Mesenchymal stem cell (in vitro differentiated cells and primary cell): ENCODE results near the gene GARIN5A.

Experiments
- DNase-seq: peaks from one replicate; pipeline ENCODE4 v3.0.0-alpha.2; 2013
- H2AFZ ChIP-seq: one replicate; pipeline ENCODE4 v1.6.1; 2013; ENCODE audit warnings: low read depth, mild to moderate bottlenecking, control low read depth, inconsistent platforms, low read length, moderate library complexity
- H2AK5ac ChIP-seq: 2 replicates; pipeline ENCODE4 v1.6.1; 2013; ENCODE audit warnings: low read length, moderate library complexity, mild to moderate bottlenecking, inconsistent platforms; ENCODE audit not compliant: severe bottlenecking
- H2BK120ac ChIP-seq: one replicate; pipeline ENCODE4 v1.6.1; 2013; ENCODE audit warnings: low read depth, mild to moderate bottlenecking, inconsistent platforms, low read length, moderate library complexity
- H2BK12ac ChIP-seq, 2 experiments: one replicate each; pipeline ENCODE4 v1.6.1; 2013; ENCODE audit warnings: inconsistent platforms in 2 of 2, low read length in 2 of 2, mild to moderate bottlenecking in 2 of 2, moderate library complexity in 2 of 2, control low read depth in 1 of 2
- H2BK15ac ChIP-seq: one replicate; pipeline ENCODE4 v1.6.1; 2013; ENCODE audit warnings: mild to moderate bottlenecking, low read depth, inconsistent platforms; ENCODE audit not compliant: poor library complexity, severe bottlenecking
- H2BK5ac ChIP-seq: 2 replicates; pipeline ENCODE4 v1.6.1; 2013; ENCODE audit warnings: low read depth, mild to moderate bottlenecking, low read length, control low read depth, inconsistent platforms; ENCODE audit not compliant: poor library complexity, severe bottlenecking
- H3K14ac ChIP-seq, 2 experiments: one replicate each; pipeline ENCODE4 v1.6.1; 2013; ENCODE audit warnings: inconsistent platforms in 2 of 2, low read length in 2 of 2, control low read depth in 1 of 2, mild to moderate bottlenecking in 1 of 2, moderate library complexity in 1 of 2
- H3K18ac ChIP-seq, 2 experiments: one replicate each; pipeline ENCODE4 v1.6.1; 2013; ENCODE audit warnings: inconsistent platforms in 2 of 2, low read length in 2 of 2, control low read depth in 1 of 2, low read depth in 1 of 2, mild to moderate bottlenecking in 1 of 2
- H3K23ac ChIP-seq, 2 experiments: one replicate each; pipeline ENCODE4 v1.6.1; 2013; ENCODE audit warnings: inconsistent platforms in 2 of 2, low read length in 2 of 2, mild to moderate bottlenecking in 2 of 2, moderate library complexity in 2 of 2, control low read depth in 1 of 2
- H3K27ac ChIP-seq: 2 replicates; pipeline ENCODE4 v1.5.1; 2013; ENCODE audit warnings: mild to moderate bottlenecking, moderate library complexity, low read length, control low read depth, inconsistent platforms; ENCODE audit not compliant: poor library complexity, severe bottlenecking
- H3K27me3 ChIP-seq, 2 experiments: 2 replicates each; pipeline versions ENCODE4 v1.6.1 to v1.7.0; 2013; ENCODE audit warnings: low read length in 2 of 2, mild to moderate bottlenecking in 2 of 2, moderate library complexity in 2 of 2, control low read depth in 1 of 2, inconsistent platforms in 1 of 2; ENCODE audit not compliant: control insufficient read depth in 1 of 2, insufficient read depth in 1 of 2
- H3K36me3 ChIP-seq, 2 experiments: 2 replicates each; pipeline versions ENCODE4 v1.6.1 to v1.7.0; 2013; ENCODE audit warnings: low read length in 2 of 2, control low read depth in 1 of 2, inconsistent platforms in 1 of 2, low read depth in 1 of 2, mild to moderate bottlenecking in 1 of 2; ENCODE audit not compliant: insufficient read depth in 2 of 2, control insufficient read depth in 1 of 2
- H3K4ac ChIP-seq, 2 experiments: one replicate each; pipeline ENCODE4 v1.6.1; 2013; ENCODE audit warnings: inconsistent platforms in 2 of 2, low read length in 2 of 2, mild to moderate bottlenecking in 2 of 2, moderate library complexity in 2 of 2, control low read depth in 1 of 2, low read depth in 1 of 2
- H3K4me1 ChIP-seq: 2 replicates; pipeline ENCODE4 v1.6.1; 2013; ENCODE audit warnings: low read depth, low read length, control low read depth; ENCODE audit not compliant: control insufficient read depth, insufficient read depth
- H3K4me2 ChIP-seq: 2 replicates; pipeline ENCODE4 v1.6.1; 2013; ENCODE audit warnings: low read length, mild to moderate bottlenecking, inconsistent platforms; ENCODE audit not compliant: poor library complexity, severe bottlenecking
- H3K4me3 ChIP-seq, 2 experiments: 2 replicates each; pipeline versions ENCODE4 v1.5.1 to v1.7.0; 2013; ENCODE audit warnings: low read length in 2 of 2, mild to moderate bottlenecking in 2 of 2, control low read depth in 1 of 2, low read depth in 1 of 2; ENCODE audit not compliant: insufficient read depth in 1 of 2
- H3K79me1 ChIP-seq: replicated peaks from 2 replicates; pipeline ENCODE4 v1.6.1; 2013; ENCODE audit warnings: mild to moderate bottlenecking, control low read depth, low read length, inconsistent platforms; ENCODE audit not compliant: poor library complexity, severe bottlenecking
- H3K9ac ChIP-seq: 2 replicates; pipeline ENCODE4 v1.7.0; 2013; ENCODE audit warnings: mild to moderate bottlenecking, low read length, moderate library complexity
- H3K9me3 ChIP-seq: 2 replicates; pipeline ENCODE4 v1.7.0; 2013; ENCODE audit warnings: mild to moderate bottlenecking, low read length; ENCODE audit not compliant: control insufficient read depth
- H4K8ac ChIP-seq: one replicate; pipeline ENCODE4 v1.6.1; 2013; ENCODE audit warnings: inconsistent platforms, mild to moderate bottlenecking, low read length, moderate library complexity
- H4K91ac ChIP-seq: one replicate; pipeline ENCODE4 v1.6.1; 2013; ENCODE audit warnings: mild to moderate bottlenecking, low read length, inconsistent platforms
- WGBS: methylation state at CpG from one replicate; pipeline ENCODE4 v1.1.7; 2013; ENCODE audit warnings: mixed read lengths; 5-methylcytosine and 5-hydroxymethylcytosine counted together

Gene GARIN5A

DNA sequence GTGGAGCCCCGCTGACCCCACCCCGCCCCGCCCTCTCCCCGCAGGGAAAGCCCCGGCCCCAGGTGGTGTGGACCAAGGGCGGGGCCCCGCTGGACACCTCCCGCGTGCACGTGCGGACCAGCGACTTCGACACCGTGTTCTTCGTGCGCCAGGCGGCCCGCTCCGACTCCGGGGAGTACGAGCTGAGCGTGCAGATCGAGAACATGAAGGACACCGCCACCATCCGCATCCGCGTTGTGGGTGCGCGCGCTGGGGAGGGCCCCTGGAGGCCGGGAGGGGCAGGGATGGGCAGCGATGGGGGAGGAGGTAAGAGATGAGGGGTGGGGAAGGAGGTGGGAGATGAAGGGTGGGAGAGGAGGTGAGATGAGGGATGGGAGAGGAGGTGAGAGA, 17.6 kb downstream of the GARIN5A start:
- Histone ChIP-seq H3K9me3 (no peaks in the 10 kb centered on the region), H2BK5ac (no peak overlapping the region), H3K27ac (no peak overlapping the region), H3K79me1 (no peaks in the 10 kb centered on the region), H2BK12ac (no peak overlapping the region), H2AK5ac (no peak overlapping the region), H3K9ac (no peak overlapping the region), H3K23ac (no peak overlapping the region), H3K18ac (no peak overlapping the region), H3K27me3 (peaks cover 0 to 44% of the 10 kb centered on the region in 2 experiments), H2AFZ (no peak overlapping the region), H3K4ac (no peak overlapping the region), H3K14ac (no peak overlapping the region), H2BK15ac (no peak overlapping the region), H3K4me2 (no peak overlapping the region), H3K4me3 (no peak overlapping the region), H4K8ac (no peak overlapping the region), H3K36me3 (peaks cover 0 to 11% of the 10 kb centered on the region in 2 experiments), H3K4me1 (peaks cover 12% of the 10 kb centered on the region), H2BK120ac (no peak overlapping the region), H4K91ac (no peak overlapping the region)
- WGBS = 73% methylated on average over 32 of the region's 32 CpGs
- DNase-seq = no peak

DNA sequence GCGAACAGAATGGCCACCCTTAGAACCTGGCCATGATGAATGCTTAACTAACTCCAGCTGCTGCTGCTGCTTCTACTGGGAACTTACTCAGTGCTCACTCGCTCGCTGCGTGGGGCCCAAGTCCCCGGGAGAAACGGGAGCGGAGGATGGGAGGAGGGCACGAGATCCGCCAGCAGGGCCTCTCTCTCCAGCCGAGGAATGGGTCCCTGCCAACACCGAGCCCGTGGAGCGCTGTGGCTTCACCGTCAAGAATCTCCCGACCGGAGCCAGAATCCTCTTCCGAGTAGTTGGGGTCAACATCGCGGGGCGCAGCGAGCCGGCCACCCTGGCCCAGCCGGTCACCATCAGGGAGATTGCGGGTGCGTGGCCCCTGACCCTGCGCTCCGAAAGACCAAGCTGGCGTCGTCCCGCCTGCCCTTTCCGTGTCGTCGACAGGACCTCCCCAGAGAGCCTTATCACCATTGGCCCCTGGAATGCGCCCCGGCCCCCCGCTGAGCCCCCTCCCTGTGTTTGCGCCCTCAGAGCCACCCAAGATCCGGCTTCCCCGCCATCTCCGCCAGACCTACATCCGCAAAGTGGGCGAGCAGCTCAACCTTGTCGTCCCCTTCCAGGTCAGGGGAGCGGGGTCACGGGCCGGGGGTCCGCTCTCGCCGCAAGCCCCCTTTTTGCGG, 18.1 kb downstream of the GARIN5A start:
- peaks cover 0 to 41% of the 10 kb centered on the region in 2 experiments for H3K27me3 ChIP-seq
- no peaks in the 10 kb centered on the region for H3K79me1 ChIP-seq
- H3K4me3 ChIP-seq = peak overlapping the region in 1 of 2 experiments; percentile 56
- no peaks in the 10 kb centered on the region for H3K9me3 ChIP-seq
- no peak overlapping the region for H3K23ac ChIP-seq
- no peak overlapping the region for H3K27ac ChIP-seq
- no peak overlapping the region for H3K9ac ChIP-seq
- 76% methylated on average over 50 of the region's 50 CpGs for WGBS
- H4K8ac ChIP-seq = no peak overlapping the region
- H4K91ac ChIP-seq = no peak overlapping the region
- H3K18ac ChIP-seq = no peak overlapping the region
- H2BK5ac ChIP-seq = no peak overlapping the region
- no peak for DNase-seq
- no peak overlapping the region for H2AFZ ChIP-seq
- H2BK12ac ChIP-seq = no peak overlapping the region
- peaks cover 12% of the 10 kb centered on the region for H3K4me1 ChIP-seq
- H3K4ac ChIP-seq = no peak overlapping the region
- H2BK120ac ChIP-seq = no peak overlapping the region
- peaks cover 0 to 15% of the 10 kb centered on the region in 2 experiments for H3K36me3 ChIP-seq
- H2BK15ac ChIP-seq = no peak overlapping the region
- no peak overlapping the region for H3K4me2 ChIP-seq
- no peak overlapping the region for H3K14ac ChIP-seq
- H2AK5ac ChIP-seq = no peak overlapping the region

DNA sequence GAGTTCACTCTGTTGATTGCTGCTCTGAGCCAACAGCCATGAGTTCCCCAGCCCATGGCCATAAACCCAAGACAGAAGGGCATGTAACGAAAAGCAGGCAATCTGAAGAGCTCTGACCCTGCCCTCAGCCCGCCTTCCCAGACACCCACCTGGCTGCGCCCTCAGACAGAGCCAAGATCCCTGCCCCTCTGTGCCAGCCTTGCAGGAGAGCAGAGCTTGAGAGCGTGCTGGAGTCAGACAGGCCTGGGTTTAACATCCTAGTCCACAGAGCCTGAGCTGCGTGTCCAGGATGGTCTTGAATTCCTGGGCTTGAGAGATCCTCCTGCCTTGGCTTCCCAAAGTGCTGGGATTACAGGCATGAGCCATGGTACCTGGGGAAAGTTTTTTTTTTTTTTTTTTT, 19.3 kb downstream of the GARIN5A start:
- Histone ChIP-seq H2BK120ac (no peak overlapping the region), H2BK15ac (no peak overlapping the region), H3K79me1 (no peaks in the 10 kb centered on the region), H3K4me3 (no peak overlapping the region), H3K14ac (no peak overlapping the region), H3K9me3 (no peaks in the 10 kb centered on the region), H3K4ac (no peak overlapping the region), H2BK12ac (no peak overlapping the region), H3K23ac (no peak overlapping the region), H2BK5ac (no peak overlapping the region), H3K18ac (no peak overlapping the region), H3K4me2 (no peak overlapping the region), H4K91ac (no peak overlapping the region), H3K27me3 (peaks cover 0 to 41% of the 10 kb centered on the region in 2 experiments), H3K36me3 (peaks cover 0 to 15% of the 10 kb centered on the region in 2 experiments), H2AK5ac (no peak overlapping the region), H3K9ac (no peak overlapping the region), H2AFZ (no peak overlapping the region), H3K27ac (no peak overlapping the region), H3K4me1 (peaks cover 12% of the 10 kb centered on the region), H4K8ac (no peak overlapping the region)
- no peak for DNase-seq
- WGBS = 78% methylated on average over 5 of the region's 5 CpGs

DNA sequence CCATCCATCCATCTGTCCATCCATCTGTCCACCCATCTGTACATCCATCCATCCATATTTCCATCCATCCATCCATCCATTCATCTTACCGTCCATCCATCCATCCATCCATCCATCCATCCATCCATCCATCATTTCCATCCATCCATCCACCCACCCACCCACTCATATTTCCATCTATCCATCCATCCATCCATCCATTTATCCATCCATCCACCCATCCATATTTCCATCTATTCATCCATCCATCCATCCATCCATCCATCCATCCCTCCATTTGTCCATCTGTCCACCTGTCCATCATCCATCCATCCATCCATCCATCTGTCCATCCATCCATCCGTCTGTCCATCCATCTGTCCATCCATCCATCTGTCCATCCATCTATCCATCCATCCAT, 20.7 kb downstream of the GARIN5A start:
- 61% methylated on average over 2 of the region's 2 CpGs for WGBS
- H3K9me3 ChIP-seq = no peaks in the 10 kb centered on the region
- no peak overlapping the region for H2BK15ac ChIP-seq
- peaks cover 0 to 15% of the 10 kb centered on the region in 2 experiments for H3K36me3 ChIP-seq
- H3K27me3 ChIP-seq = peaks cover 3 to 44% of the 10 kb centered on the region in 2 experiments
- no peak overlapping the region for H3K4me3 ChIP-seq
- no peak overlapping the region for H2AK5ac ChIP-seq
- H2BK12ac ChIP-seq = no peak overlapping the region
- H3K79me1 ChIP-seq = no peaks in the 10 kb centered on the region
- H3K4me1 ChIP-seq = peaks cover 11% of the 10 kb centered on the region
- H3K23ac ChIP-seq = no peak overlapping the region
- no peak overlapping the region for H3K4ac ChIP-seq
- no peak overlapping the region for H3K14ac ChIP-seq
- no peak overlapping the region for H3K9ac ChIP-seq
- no peak overlapping the region for H4K91ac ChIP-seq
- H4K8ac ChIP-seq = no peak overlapping the region
- H2BK120ac ChIP-seq = no peak overlapping the region
- DNase-seq = no peak
- no peak overlapping the region for H2AFZ ChIP-seq
- no peak overlapping the region for H3K27ac ChIP-seq
- H3K4me2 ChIP-seq = no peak overlapping the region
- no peak overlapping the region for H2BK5ac ChIP-seq
- no peak overlapping the region for H3K18ac ChIP-seq
